ENCODE data around the gene REX1BD.

REX1BD gene

GRCh38 chr19:18616023-18616422 lies 27.4 kb downstream of the REX1BD start:
- no peak for DNase-seq (ENCODE audit: low spot score)

- no peak for DNase-seq (ENCODE audit: low spot score)
Measured at GRCh38 chr19:18617562-18617961, 29.0 kb downstream of the REX1BD start.

- no peak for DNase-seq (ENCODE audit: low spot score)
Measured at GRCh38 chr19:18618236-18618635, 29.6 kb downstream of the REX1BD start.

GRCh38 chr19:18620311-18620710 lies 31.7 kb downstream of the REX1BD start:
- no peak for DNase-seq (ENCODE audit: low spot score)

GRCh38 chr19:18620902-18621301 lies 32.3 kb downstream of the REX1BD start:
- DNase-seq (ENCODE audit: low spot score): no peak

- DNase-seq (ENCODE audit: low spot score): no peak
Measured at GRCh38 chr19:18626906-18627305, 38.3 kb downstream of the REX1BD start.

- DNase-seq (ENCODE audit: low spot score): no peak
Measured at GRCh38 chr19:18629166-18630088, 40.8 kb downstream of the REX1BD start.

- no peak for DNase-seq (ENCODE audit: low spot score)
Measured at GRCh38 chr19:18633321-18633720, 44.7 kb downstream of the REX1BD start.

GRCh38 chr19:18634612-18635297 lies 46.2 kb downstream of the REX1BD start:
- DNase-seq (ENCODE audit: low spot score): no peak

GRCh38 chr19:18635831-18636182 lies 47.2 kb downstream of the REX1BD start:
- no peak for DNase-seq (ENCODE audit: low spot score)

GRCh38 chr19:18636183-18636968 lies 47.8 kb downstream of the REX1BD start:
- peak; percentile 98 for DNase-seq (ENCODE audit: low spot score)

- DNase-seq (ENCODE audit: low spot score): no peak
Measured at GRCh38 chr19:18636969-18637629, 48.5 kb downstream of the REX1BD start, which contains the start of gene KLHL26. TSS of gene KLHL26 (plus strand) at chr19:18637028. CDS start at chr19:18637055, 27 bp downstream.

GRCh38 chr19:18637673-18638630 lies 49.4 kb downstream of the REX1BD start:
- DNase-seq (ENCODE audit: low spot score): no peak

GRCh38 chr19:18639706-18640243 lies 51.2 kb downstream of the REX1BD start:
- no peak for DNase-seq (ENCODE audit: low spot score)
